Peyer's patch (tissue), 4 donors: Measurements from ENCODE around the gene PAK6.

ENCODE experiments used
- POLR2A ChIP-seq, 2 donors: fragments of 450-650 bp; IDR thresholded peaks; one replicate each; pipeline ENCODE4 v1.5.1; 2017; ENCODE audit warnings: antibody characterized with exemption in 2 of 2, mild to moderate bottlenecking in 2 of 2, moderate library complexity in 2 of 2
- TF ChIP-seq, protein P1 (sequence below), 6 experiments: fragments of 450-650 bp in 4 of 6; fragments of 200-600 bp in 2 of 6; sonication (generic) in 1 of 6; IDR thresholded peaks; one replicate each; pipeline ENCODE4 v1.5.1; 2017 to 2019; ENCODE audit warnings: antibody characterized with exemption in 6 of 6, mild to moderate bottlenecking in 3 of 6, moderate library complexity in 1 of 6

DNA sequence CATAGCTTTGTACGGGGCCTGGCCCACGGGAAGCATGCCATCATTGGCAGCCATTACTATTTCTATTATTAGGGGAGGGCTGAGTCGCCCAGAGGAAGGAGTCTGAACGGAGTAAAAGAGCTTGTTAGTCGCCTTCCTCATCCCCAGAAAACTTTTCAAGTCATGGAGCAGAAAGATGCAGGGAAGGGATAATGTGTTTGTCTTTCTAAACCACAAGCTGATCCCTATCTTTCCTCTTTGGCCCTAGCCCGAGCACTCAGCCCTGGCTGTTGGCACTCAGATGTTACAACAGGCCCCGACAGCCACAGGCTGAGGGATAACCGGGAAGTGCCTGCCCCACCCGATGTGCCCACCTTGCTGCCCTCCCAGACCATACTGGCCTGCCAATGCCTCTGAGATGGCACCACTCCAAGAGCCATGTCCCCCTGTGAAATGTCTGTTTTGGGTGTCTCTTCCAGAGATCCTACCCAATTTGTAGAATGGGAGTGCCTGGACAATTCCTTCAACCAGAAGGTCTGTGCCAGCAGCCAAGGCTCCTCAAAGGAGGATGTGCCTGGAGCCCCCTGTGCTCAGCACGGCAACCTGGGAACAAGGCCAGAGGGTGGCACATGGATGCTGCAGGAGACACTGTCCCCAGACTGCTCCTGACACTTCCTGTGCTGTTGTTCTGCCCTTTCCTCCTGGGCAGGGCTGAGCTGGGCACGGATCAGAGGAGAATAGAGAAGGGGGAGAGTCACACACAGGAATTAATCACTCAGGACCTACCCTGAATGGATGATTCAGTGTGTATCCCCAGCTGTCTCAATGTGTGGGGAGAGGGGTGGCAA is 10.8 kb downstream of the PAK6 start:
- TF ChIP-seq, protein P1, sequence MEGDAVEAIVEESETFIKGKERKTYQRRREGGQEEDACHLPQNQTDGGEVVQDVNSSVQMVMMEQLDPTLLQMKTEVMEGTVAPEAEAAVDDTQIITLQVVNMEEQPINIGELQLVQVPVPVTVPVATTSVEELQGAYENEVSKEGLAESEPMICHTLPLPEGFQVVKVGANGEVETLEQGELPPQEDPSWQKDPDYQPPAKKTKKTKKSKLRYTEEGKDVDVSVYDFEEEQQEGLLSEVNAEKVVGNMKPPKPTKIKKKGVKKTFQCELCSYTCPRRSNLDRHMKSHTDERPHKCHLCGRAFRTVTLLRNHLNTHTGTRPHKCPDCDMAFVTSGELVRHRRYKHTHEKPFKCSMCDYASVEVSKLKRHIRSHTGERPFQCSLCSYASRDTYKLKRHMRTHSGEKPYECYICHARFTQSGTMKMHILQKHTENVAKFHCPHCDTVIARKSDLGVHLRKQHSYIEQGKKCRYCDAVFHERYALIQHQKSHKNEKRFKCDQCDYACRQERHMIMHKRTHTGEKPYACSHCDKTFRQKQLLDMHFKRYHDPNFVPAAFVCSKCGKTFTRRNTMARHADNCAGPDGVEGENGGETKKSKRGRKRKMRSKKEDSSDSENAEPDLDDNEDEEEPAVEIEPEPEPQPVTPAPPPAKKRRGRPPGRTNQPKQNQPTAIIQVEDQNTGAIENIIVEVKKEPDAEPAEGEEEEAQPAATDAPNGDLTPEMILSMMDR (IDR thresholded peaks at IDR 0.05), result no peak
- no peak for TF ChIP-seq POLR2A (IDR thresholded peaks at IDR 0.05)
